H9 (cell line): ENCODE data around the gene GPC4. TPM values are rescaled to one million over a fixed set of nuclear protein-coding genes. Genes with fewer than 3 reads are reported as not detected.

Source experiments
- DNase-seq: peaks from one replicate; pipeline ENCODE4 v3.0.0-alpha.2; 2017
- H2AFZ ChIP-seq: one replicate; pipeline ENCODE4 v1.6.1; 2013; ENCODE audit warnings: mild to moderate bottlenecking, low read length, control low read depth, moderate library complexity
- H2AK5ac ChIP-seq: 2 replicates; pipeline ENCODE4 v1.6.1; 2013; ENCODE audit warnings: low read length, control low read depth, mixed read lengths; ENCODE audit not compliant: insufficient read length
- H2BK120ac ChIP-seq: one replicate; pipeline ENCODE4 v1.6.1; 2013; ENCODE audit warnings: low read depth, mild to moderate bottlenecking, low read length, control low read depth, inconsistent platforms; ENCODE audit not compliant: poor library complexity, severe bottlenecking
- H2BK12ac ChIP-seq: 2 replicates; pipeline ENCODE4 v1.6.1; 2013; ENCODE audit warnings: low read length, control low read depth, mixed read lengths, low read depth; ENCODE audit not compliant: insufficient read length
- H2BK15ac ChIP-seq: 2 replicates; pipeline ENCODE4 v1.6.1; 2013; ENCODE audit warnings: low read depth, low read length, control low read depth
- H2BK20ac ChIP-seq: one replicate; pipeline ENCODE4 v1.6.1; 2013; ENCODE audit warnings: low read depth, mild to moderate bottlenecking, low read length, control low read depth, inconsistent platforms; ENCODE audit not compliant: poor library complexity, severe bottlenecking
- H2BK5ac ChIP-seq: 2 replicates; pipeline ENCODE4 v1.6.1; 2013; ENCODE audit warnings: low read length, control low read depth, mixed read lengths; ENCODE audit not compliant: insufficient read length
- H3K14ac ChIP-seq: 2 replicates; pipeline ENCODE4 v1.6.1; 2013; ENCODE audit warnings: low read length, control low read depth; ENCODE audit not compliant: insufficient read depth
- H3K18ac ChIP-seq: 2 replicates; pipeline ENCODE4 v1.6.1; 2013; ENCODE audit warnings: low read depth, mild to moderate bottlenecking, mixed read lengths, low read length, control low read depth; ENCODE audit not compliant: insufficient read length
- H3K23ac ChIP-seq: 2 replicates; pipeline ENCODE4 v1.6.1; 2013; ENCODE audit warnings: low read length, control low read depth, mixed read lengths, low read depth; ENCODE audit not compliant: insufficient read length
- H3K23me2 ChIP-seq: 2 replicates; pipeline ENCODE4 v1.6.1; 2013; ENCODE audit warnings: low read depth, mild to moderate bottlenecking, mixed read lengths, low read length, control low read depth; ENCODE audit not compliant: insufficient read length, poor library complexity, severe bottlenecking
- H3K27ac ChIP-seq: 2 replicates; pipeline ENCODE4 v1.5.1; 2013; ENCODE audit warnings: low read length, control low read depth, mixed read lengths, low read depth; ENCODE audit not compliant: insufficient read length
- H3K27me3 ChIP-seq: 2 replicates; pipeline ENCODE4 v1.6.1; 2013; ENCODE audit warnings: low read length, control low read depth, inconsistent platforms; ENCODE audit not compliant: insufficient read depth
- H3K4ac ChIP-seq: 2 replicates; pipeline ENCODE4 v1.6.1; 2013; ENCODE audit warnings: low read depth, mild to moderate bottlenecking, control low read depth, inconsistent platforms, low read length, moderate library complexity
- H3K4me1 ChIP-seq: 2 replicates; pipeline ENCODE4 v1.6.1; 2013; ENCODE audit warnings: low read length, control low read depth, inconsistent platforms; ENCODE audit not compliant: insufficient read depth
- H3K4me2 ChIP-seq: 2 replicates; pipeline ENCODE4 v1.6.1; 2013; ENCODE audit warnings: low read length, control low read depth, mixed read lengths; ENCODE audit not compliant: insufficient read length, insufficient read depth
- H3K56ac ChIP-seq: 2 replicates; pipeline ENCODE4 v1.6.1; 2013; ENCODE audit warnings: low read depth, mild to moderate bottlenecking, mixed read lengths, low read length, control low read depth; ENCODE audit not compliant: insufficient read length
- H3K79me1 ChIP-seq: 2 replicates; pipeline ENCODE4 v1.6.1; 2013; ENCODE audit warnings: low read depth, mild to moderate bottlenecking, moderate library complexity, low read length, control low read depth, inconsistent platforms; ENCODE audit not compliant: insufficient read depth, poor library complexity, severe bottlenecking
- H3K79me2 ChIP-seq: 2 replicates; pipeline ENCODE4 v1.6.1; 2013; ENCODE audit warnings: low read length, control low read depth, inconsistent platforms; ENCODE audit not compliant: insufficient read depth
- H3K9ac ChIP-seq: 2 replicates; pipeline ENCODE4 v1.6.1; 2013; ENCODE audit warnings: low read length, control low read depth, mixed read lengths; ENCODE audit not compliant: insufficient read length; ENCODE audit errors: extremely low read depth
- H3K9me3 ChIP-seq: one replicate; pipeline ENCODE4 v1.6.1; 2013; ENCODE audit warnings: low read depth, low read length, inconsistent platforms; ENCODE audit not compliant: control insufficient read depth
- H3T11ph ChIP-seq: one replicate; pipeline ENCODE4 v1.6.1; 2013; ENCODE audit warnings: mild to moderate bottlenecking, low read length, control low read depth, inconsistent platforms
- H4K20me1 ChIP-seq: one replicate; pipeline ENCODE4 v1.6.1; 2013; ENCODE audit not compliant: control insufficient read depth, insufficient read length, insufficient read depth
- H4K5ac ChIP-seq: 2 replicates; pipeline ENCODE4 v1.6.1; 2013; ENCODE audit warnings: low read depth, mild to moderate bottlenecking, mixed read lengths, low read length, control low read depth; ENCODE audit not compliant: insufficient read length
- H4K8ac ChIP-seq: replicated peaks from 2 replicates; pipeline ENCODE4 v1.6.1; 2013; ENCODE audit warnings: low read length, control low read depth, mixed read lengths, low read depth; ENCODE audit not compliant: insufficient read length
- H4K91ac ChIP-seq: 2 replicates; pipeline ENCODE4 v1.6.1; 2013; ENCODE audit warnings: low read depth, mild to moderate bottlenecking, moderate library complexity, mixed read lengths, low read length, control low read depth; ENCODE audit not compliant: insufficient read length
- H3K27ac Mint-ChIP-seq, 3 experiments: 2 replicates in 2 of 3; 3 replicates in 1 of 3; pipeline ENCODE4 v1.8.0; 2020 to 2021; ENCODE audit warnings: mixed read lengths in 3 of 3, mild to moderate bottlenecking in 1 of 3, moderate library complexity in 1 of 3
- H3K27me3 Mint-ChIP-seq: 2 replicates; pipeline ENCODE4 v1.8.0; 2021; ENCODE audit warnings: low read depth, mild to moderate bottlenecking, moderate library complexity, mixed read lengths
- H3K36me3 Mint-ChIP-seq, 3 experiments: 2 replicates in 2 of 3; 3 replicates in 1 of 3; pipeline ENCODE4 v1.8.0; 2020 to 2021; ENCODE audit warnings: low read depth in 3 of 3, mixed read lengths in 3 of 3; ENCODE audit not compliant: insufficient read depth in 1 of 3
- H3K4me1 Mint-ChIP-seq, 2 experiments: 2 replicates each; pipeline ENCODE4 v1.8.0; 2020; ENCODE audit warnings: mixed read lengths in 2 of 2
- H3K4me3 Mint-ChIP-seq, 2 experiments: 2 replicates in 1 of 2; 3 replicates in 1 of 2; pipeline ENCODE4 v1.8.0; 2020 to 2021; ENCODE audit warnings: mild to moderate bottlenecking in 2 of 2, mixed read lengths in 2 of 2, moderate library complexity in 1 of 2
- H3K9me3 Mint-ChIP-seq, 2 experiments: 2 replicates in 1 of 2; 3 replicates in 1 of 2; pipeline ENCODE4 v1.8.0; 2020; ENCODE audit warnings: mild to moderate bottlenecking in 2 of 2, mixed read lengths in 2 of 2, moderate library complexity in 1 of 2
- CTCF ChIP-seq: fragments of 200-600 bp; sonication (generic); conservative IDR thresholded peaks from 3 replicates; pipeline ENCODE4 v1.8.0; 2021; ENCODE audit warnings: antibody characterized with exemption, mild to moderate bottlenecking
- WGBS: extraction: QIAGEN DNeasy Blood & Tissue Kit; methylation state at CpG from one replicate; pipeline ENCODE4 v1.1.7; 2013; ENCODE audit warnings: missing lambda C conversion rate, low lambda C conversion rate, mixed read lengths; ENCODE audit not compliant: insufficient read length; ENCODE audit errors: extremely low coverage; 5-methylcytosine and 5-hydroxymethylcytosine counted together
- total RNA-seq: library from RNA; stranded (reverse); gene quantifications from 2 replicates; pipeline ENCODE4 v1.2.1, GENCODE V29; 2021

GPC4 gene
- total RNA-seq, 1 experiment from 2014 or later, result 416 TPM

- peaks cover 6 to 13% (median 11%) of the 10 kb centered on the region in 3 experiments; a peak in 6 of 7 replicates for H3K36me3 Mint-ChIP-seq
Observed at GRCh38 chrX:133273180-133273579, 142.1 kb downstream of the GPC4 start.

More at GRCh38 chrX:133273180-133273579, 142.1 kb downstream of the GPC4 start:
- Histone ChIP-seq H3K18ac (no peak overlapping the region), H2AK5ac (no peak overlapping the region), H4K8ac (no peak overlapping the region), H3K9ac (no peak overlapping the region), H3K27me3 (no peaks in the 10 kb centered on the region), H3T11ph (no peak overlapping the region), H4K5ac (no peak overlapping the region), H3K4me2 (no peak overlapping the region), H3K56ac (no peak overlapping the region), H3K27ac (no peak overlapping the region), H3K4me1 (no peaks in the 10 kb centered on the region), H2BK15ac (no peak overlapping the region), H2AFZ (no peak overlapping the region), H4K20me1 (no peaks in the 10 kb centered on the region), H2BK20ac (no peak overlapping the region), H2BK12ac (no peak overlapping the region), H3K23me2 (no peaks in the 10 kb centered on the region), H3K23ac (no peak overlapping the region), H3K9me3 (no peaks in the 10 kb centered on the region), H2BK5ac (no peak overlapping the region), H4K91ac (no peak overlapping the region), H2BK120ac (no peak overlapping the region), H3K14ac (no peak overlapping the region), H3K79me2 (no peaks in the 10 kb centered on the region), H3K4ac (no peak overlapping the region), H3K79me1 (no peaks in the 10 kb centered on the region)
- no peak for DNase-seq
- peaks cover 3% of the 10 kb centered on the region for H3K27me3 Mint-ChIP-seq
- peaks cover 27 to 32% of the 10 kb centered on the region in 2 experiments for H3K4me1 Mint-ChIP-seq
- no CpG with 5 or more reads among the region's 4 CpGs for WGBS
- no peak for TF ChIP-seq CTCF
- H3K9me3 Mint-ChIP-seq, result peaks cover 8 to 15% of the 10 kb centered on the region in 2 experiments; a peak in 4 of 5 replicates
- H3K4me3 Mint-ChIP-seq, result no peak overlapping the region
- no peak overlapping the region for H3K27ac Mint-ChIP-seq
